ENCODE data around the gene EPHA4.

Gene EPHA4

GRCh38 chr2:221377597-221377996, 194.5 kb downstream of the EPHA4 start:
- Histone ChIP-seq H3K27me3 (ENCODE audit: control insufficient read depth in 5 of 5, insufficient read depth in 4 of 5, low read length in 5 of 5) (peaks cover 0 to 7% (median 0%) of the 10 kb centered on the region in 5 donors), H3K9me3 (ENCODE audit: control insufficient read depth in 5 of 5, low read length in 5 of 5) (no peaks in the 10 kb centered on the region), H3K4me1 (ENCODE audit: control insufficient read depth in 5 of 5, insufficient read depth in 5 of 5, low read length in 5 of 5) (no peaks in the 10 kb centered on the region), H3K9ac (ENCODE audit: low read length in 5 of 5) (no peak overlapping the region), H3K27ac (ENCODE audit: low read depth, low read length) (no peak overlapping the region), H3K4me3 (ENCODE audit: low read depth in 1 of 5, low read length in 5 of 5) (no peak overlapping the region), H3K36me3 (ENCODE audit: control insufficient read depth in 5 of 5, insufficient read depth in 5 of 5, low read length in 5 of 5) (no peaks in the 10 kb centered on the region)

- no peak overlapping the region for H3K9ac ChIP-seq (ENCODE audit: low read length in 5 of 5)
- H3K9me3 ChIP-seq (ENCODE audit: control insufficient read depth in 5 of 5, low read length in 5 of 5) = no peaks in the 10 kb centered on the region
- no peak overlapping the region for H3K27ac ChIP-seq (ENCODE audit: low read depth, low read length)
- H3K4me1 ChIP-seq (ENCODE audit: control insufficient read depth in 5 of 5, insufficient read depth in 5 of 5, low read length in 5 of 5) = no peaks in the 10 kb centered on the region
- no peaks in the 10 kb centered on the region for H3K36me3 ChIP-seq (ENCODE audit: control insufficient read depth in 5 of 5, insufficient read depth in 5 of 5, low read length in 5 of 5)
- no peak overlapping the region for H3K4me3 ChIP-seq (ENCODE audit: low read depth in 1 of 5, low read length in 5 of 5)
- H3K27me3 ChIP-seq (ENCODE audit: control insufficient read depth in 5 of 5, insufficient read depth in 4 of 5, low read length in 5 of 5) = peaks cover 0 to 7% (median 3%) of the 10 kb centered on the region in 5 donors
Observed at GRCh38 chr2:221377066-221377465, 195.0 kb downstream of the EPHA4 start.

GRCh38 chr2:221374234-221374633, 197.9 kb downstream of the EPHA4 start:
- H3K9me3 ChIP-seq (ENCODE audit: control insufficient read depth in 5 of 5, low read length in 5 of 5) = no peaks in the 10 kb centered on the region
- H3K36me3 ChIP-seq (ENCODE audit: control insufficient read depth in 5 of 5, insufficient read depth in 5 of 5, low read length in 5 of 5) = no peaks in the 10 kb centered on the region
- H3K9ac ChIP-seq (ENCODE audit: low read length in 5 of 5) = no peak overlapping the region
- H3K27ac ChIP-seq (ENCODE audit: low read depth, low read length) = no peak overlapping the region
- H3K4me3 ChIP-seq (ENCODE audit: low read depth in 1 of 5, low read length in 5 of 5) = no peak overlapping the region
- H3K4me1 ChIP-seq (ENCODE audit: control insufficient read depth in 5 of 5, insufficient read depth in 5 of 5, low read length in 5 of 5) = no peaks in the 10 kb centered on the region
- H3K27me3 ChIP-seq (ENCODE audit: control insufficient read depth in 5 of 5, insufficient read depth in 4 of 5, low read length in 5 of 5) = peaks cover 0 to 13% (median 9%) of the 10 kb centered on the region in 5 donors

- Histone ChIP-seq H3K27ac (ENCODE audit: low read depth, low read length) (no peak overlapping the region), H3K4me1 (ENCODE audit: control insufficient read depth in 5 of 5, insufficient read depth in 5 of 5, low read length in 5 of 5) (no peaks in the 10 kb centered on the region), H3K27me3 (ENCODE audit: control insufficient read depth in 5 of 5, insufficient read depth in 4 of 5, low read length in 5 of 5) (peaks cover 0 to 13% (median 9%) of the 10 kb centered on the region in 5 donors), H3K9me3 (ENCODE audit: control insufficient read depth in 5 of 5, low read length in 5 of 5) (no peaks in the 10 kb centered on the region), H3K9ac (ENCODE audit: low read length in 5 of 5) (no peak overlapping the region), H3K36me3 (ENCODE audit: control insufficient read depth in 5 of 5, insufficient read depth in 5 of 5, low read length in 5 of 5) (no peaks in the 10 kb centered on the region), H3K4me3 (ENCODE audit: low read depth in 1 of 5, low read length in 5 of 5) (no peak overlapping the region)
Observed at GRCh38 chr2:221372907-221373306, 199.2 kb downstream of the EPHA4 start.

GRCh38 chr2:221372159-221372884, 199.8 kb downstream of the EPHA4 start:
- Histone ChIP-seq H3K27ac (ENCODE audit: low read depth, low read length) (no peak overlapping the region), H3K36me3 (ENCODE audit: control insufficient read depth in 5 of 5, insufficient read depth in 5 of 5, low read length in 5 of 5) (no peaks in the 10 kb centered on the region), H3K4me1 (ENCODE audit: control insufficient read depth in 5 of 5, insufficient read depth in 5 of 5, low read length in 5 of 5) (no peaks in the 10 kb centered on the region), H3K9me3 (ENCODE audit: control insufficient read depth in 5 of 5, low read length in 5 of 5) (no peaks in the 10 kb centered on the region), H3K27me3 (ENCODE audit: control insufficient read depth in 5 of 5, insufficient read depth in 4 of 5, low read length in 5 of 5) (peaks cover 0 to 13% (median 9%) of the 10 kb centered on the region in 5 donors), H3K9ac (ENCODE audit: low read length in 5 of 5) (no peak overlapping the region), H3K4me3 (ENCODE audit: low read depth in 1 of 5, low read length in 5 of 5) (no peak overlapping the region)

GRCh38 chr2:221371347-221371746, 200.8 kb downstream of the EPHA4 start:
- Histone ChIP-seq H3K27me3 (ENCODE audit: control insufficient read depth in 5 of 5, insufficient read depth in 4 of 5, low read length in 5 of 5) (peaks cover 0 to 13% (median 9%) of the 10 kb centered on the region in 5 donors), H3K9me3 (ENCODE audit: control insufficient read depth in 5 of 5, low read length in 5 of 5) (no peaks in the 10 kb centered on the region), H3K4me3 (ENCODE audit: low read depth in 1 of 5, low read length in 5 of 5) (no peak overlapping the region), H3K36me3 (ENCODE audit: control insufficient read depth in 5 of 5, insufficient read depth in 5 of 5, low read length in 5 of 5) (no peaks in the 10 kb centered on the region), H3K4me1 (ENCODE audit: control insufficient read depth in 5 of 5, insufficient read depth in 5 of 5, low read length in 5 of 5) (no peaks in the 10 kb centered on the region), H3K27ac (ENCODE audit: low read depth, low read length) (no peak overlapping the region), H3K9ac (ENCODE audit: low read length in 5 of 5) (no peak overlapping the region)

- no peak overlapping the region for H3K27ac ChIP-seq (ENCODE audit: low read depth, low read length)
- H3K9me3 ChIP-seq (ENCODE audit: control insufficient read depth in 5 of 5, low read length in 5 of 5) = no peaks in the 10 kb centered on the region
- no peak overlapping the region for H3K9ac ChIP-seq (ENCODE audit: low read length in 5 of 5)
- H3K4me3 ChIP-seq (ENCODE audit: low read depth in 1 of 5, low read length in 5 of 5) = no peak overlapping the region
- peaks cover 0 to 13% (median 9%) of the 10 kb centered on the region in 5 donors for H3K27me3 ChIP-seq (ENCODE audit: control insufficient read depth in 5 of 5, insufficient read depth in 4 of 5, low read length in 5 of 5)
- H3K36me3 ChIP-seq (ENCODE audit: control insufficient read depth in 5 of 5, insufficient read depth in 5 of 5, low read length in 5 of 5) = no peaks in the 10 kb centered on the region
- H3K4me1 ChIP-seq (ENCODE audit: control insufficient read depth in 5 of 5, insufficient read depth in 5 of 5, low read length in 5 of 5) = no peaks in the 10 kb centered on the region
Observed at GRCh38 chr2:221370857-221371211, 201.3 kb downstream of the EPHA4 start.

- H3K9ac ChIP-seq (ENCODE audit: low read length in 5 of 5) = no peak overlapping the region
- H3K9me3 ChIP-seq (ENCODE audit: control insufficient read depth in 5 of 5, low read length in 5 of 5) = no peaks in the 10 kb centered on the region
- H3K36me3 ChIP-seq (ENCODE audit: control insufficient read depth in 5 of 5, insufficient read depth in 5 of 5, low read length in 5 of 5) = no peaks in the 10 kb centered on the region
- no peak overlapping the region for H3K27ac ChIP-seq (ENCODE audit: low read depth, low read length)
- H3K4me1 ChIP-seq (ENCODE audit: control insufficient read depth in 5 of 5, insufficient read depth in 5 of 5, low read length in 5 of 5) = no peaks in the 10 kb centered on the region
- peaks cover 0 to 13% (median 9%) of the 10 kb centered on the region in 5 donors for H3K27me3 ChIP-seq (ENCODE audit: control insufficient read depth in 5 of 5, insufficient read depth in 4 of 5, low read length in 5 of 5)
- no peak overlapping the region for H3K4me3 ChIP-seq (ENCODE audit: low read depth in 1 of 5, low read length in 5 of 5)
Observed at GRCh38 chr2:221370076-221370856, 201.8 kb downstream of the EPHA4 start.

All from subcutaneous abdominal adipose tissue (tissue), 5 donors.